ENCODE results near the gene GPR17. TPM values are rescaled to one million over a fixed set of nuclear protein-coding genes. Genes with fewer than 3 reads are reported as not detected.

GPR17 gene
- total and polyA plus RNA-seq, 5 experiments from 2014 or later = not detected

GRCh38 chr2:127640082-127641072, 5.6 kb upstream of the GPR17 start:
- peak overlapping the region; percentile 45 to 73 (median 56) for H3K4me3 Mint-ChIP-seq
- peak overlapping the region; percentile 68 to 93 (median 84) for H3K27ac Mint-ChIP-seq
- H3K36me3 Mint-ChIP-seq = no peaks in the 10 kb centered on the region
- H3K4me1 Mint-ChIP-seq = peaks cover 25 to 77% (median 64%) of the 10 kb centered on the region in 4 donors
- no peaks in the 10 kb centered on the region for H3K9me3 Mint-ChIP-seq
- H3K27me3 Mint-ChIP-seq = no peaks in the 10 kb centered on the region
- DNase-seq = peak in 2 of 10 donors; percentile 27 to 31
- peak; percentile 13 to 17 for ATAC-seq
- POLR2A ChIA-PET = interaction anchor here (0.5 to 3.9 kb wide), 5 partner anchors 8 to 62 kb away, joined by 3 to 19 read pairs (median 3); no protein-coding TSS in a partner anchor

GRCh38 chr2:127641133-127641532, 4.8 kb upstream of the GPR17 start:
- POLR2A ChIA-PET = interaction anchor here (1.2 to 3.9 kb wide), 5 partner anchors 10 to 115 kb away, joined by 5 to 19 read pairs (median 7); partner anchors contain the start of genes IWS1 and SFT2D3
- Mint-ChIP-seq H3K27ac (peak overlapping the region; percentile 60 to 93 (median 82)), H3K9me3 (no peaks in the 10 kb centered on the region), H3K4me3 (peak overlapping the region; percentile 37 to 73 (median 59)), H3K27me3 (no peaks in the 10 kb centered on the region), H3K4me1 (peaks cover 25 to 71% (median 61%) of the 10 kb centered on the region in 4 donors), H3K36me3 (no peaks in the 10 kb centered on the region)
- no peak for ATAC-seq
- DNase-seq = no peak

- Mint-ChIP-seq H3K4me1 (peaks cover 23 to 71% (median 57%) of the 10 kb centered on the region in 4 donors), H3K4me3 (peak overlapping the region; percentile 59 to 73 (median 66)), H3K27me3 (no peaks in the 10 kb centered on the region), H3K9me3 (no peaks in the 10 kb centered on the region), H3K36me3 (no peaks in the 10 kb centered on the region), H3K27ac (peak overlapping the region in 9 of 10 donors; percentile 85 to 94 (median 91))
- ATAC-seq = peak; percentile 91 to 95
- DNase-seq = peak; percentile 47 to 81 (median 62)
- POLR2A ChIA-PET = interaction anchor here (0.6 to 3.9 kb wide), 9 partner anchors 9 to 297 kb away, joined by 3 to 19 read pairs (median 5); partner anchors contain the start of genes IWS1 and SFT2D3
Measured at GRCh38 chr2:127641846-127642507, 4.0 kb upstream of the GPR17 start.

GRCh38 chr2:127642706-127643438, 3.1 kb upstream of the GPR17 start:
- H3K4me3 Mint-ChIP-seq = peak overlapping the region in 6 of 10 donors; percentile 48 to 73 (median 69)
- no peak for DNase-seq
- H3K36me3 Mint-ChIP-seq = no peaks in the 10 kb centered on the region
- no peak for ATAC-seq
- POLR2A ChIA-PET = interaction anchor here (1.2 to 3.9 kb wide), 4 partner anchors 8 to 116 kb away, joined by 3 to 19 read pairs (median 5); partner anchors contain the start of gene IWS1
- peaks cover 24 to 68% (median 58%) of the 10 kb centered on the region in 4 donors for H3K4me1 Mint-ChIP-seq
- no peaks in the 10 kb centered on the region for H3K9me3 Mint-ChIP-seq
- no peaks in the 10 kb centered on the region for H3K27me3 Mint-ChIP-seq
- H3K27ac Mint-ChIP-seq = peak overlapping the region in 9 of 10 donors; percentile 63 to 93 (median 85)

DNA sequence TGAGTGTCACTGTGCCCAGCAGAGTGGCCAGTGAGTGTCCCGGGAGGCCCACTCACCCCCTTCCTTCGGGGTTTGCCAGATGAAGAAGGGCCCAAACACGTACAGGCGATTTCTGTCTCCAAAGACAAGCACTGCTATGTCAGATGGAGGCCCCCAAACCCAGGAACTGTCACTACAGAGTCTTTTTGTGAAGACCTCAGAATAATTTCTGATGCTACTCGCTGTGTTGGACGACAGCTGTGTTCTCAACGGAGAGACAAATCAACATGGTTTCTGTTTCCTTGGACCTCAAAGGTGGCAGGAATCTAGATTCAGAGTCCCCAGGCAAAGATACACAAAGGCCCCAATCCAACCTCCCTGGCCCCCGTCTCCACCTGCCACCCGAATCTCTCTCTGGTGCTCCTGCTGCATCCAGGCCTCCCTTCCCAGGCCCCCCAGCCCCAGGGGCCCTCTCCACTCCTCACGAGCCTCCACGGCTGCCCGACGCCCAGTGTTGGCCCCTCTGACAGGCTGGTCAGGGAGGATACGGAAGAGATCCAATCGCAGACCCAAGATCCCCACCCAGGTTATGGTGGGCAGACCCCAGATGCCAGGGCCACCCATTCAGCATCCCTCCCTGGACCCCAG, 2.4 kb upstream of the GPR17 start:
- DNase-seq = no peak
- peaks cover 21 to 68% (median 58%) of the 10 kb centered on the region in 4 donors for H3K4me1 Mint-ChIP-seq
- H3K27me3 Mint-ChIP-seq = no peaks in the 10 kb centered on the region
- peak overlapping the region in 4 of 10 donors; percentile 14 to 73 (median 46) for H3K4me3 Mint-ChIP-seq
- no peaks in the 10 kb centered on the region for H3K9me3 Mint-ChIP-seq
- H3K27ac Mint-ChIP-seq = peak overlapping the region in 9 of 10 donors; percentile 63 to 93 (median 80)
- no peak for ATAC-seq
- POLR2A ChIA-PET = interaction anchor here (1.3 to 2.3 kb wide), 2 partner anchors 11 to 117 kb away, joined by 3 to 7 read pairs; partner anchors contain the start of gene IWS1
- no peaks in the 10 kb centered on the region for H3K36me3 Mint-ChIP-seq

GRCh38 chr2:127644066-127645025, 1.6 kb upstream of the GPR17 start:
- Mint-ChIP-seq H3K27me3 (no peaks in the 10 kb centered on the region), H3K9me3 (no peaks in the 10 kb centered on the region), H3K36me3 (no peaks in the 10 kb centered on the region), H3K27ac (peak overlapping the region; percentile 40 to 93 (median 69)), H3K4me3 (peak overlapping the region in 2 of 10 donors; percentile 32 to 45), H3K4me1 (peaks cover 18 to 68% (median 57%) of the 10 kb centered on the region in 4 donors)
- POLR2A ChIA-PET = interaction anchor here (1.3 kb wide), 1 partner anchor 12 kb away, joined by 3 read pairs; no protein-coding TSS in a partner anchor
- no peak for ATAC-seq
- no peak for DNase-seq

DNA sequence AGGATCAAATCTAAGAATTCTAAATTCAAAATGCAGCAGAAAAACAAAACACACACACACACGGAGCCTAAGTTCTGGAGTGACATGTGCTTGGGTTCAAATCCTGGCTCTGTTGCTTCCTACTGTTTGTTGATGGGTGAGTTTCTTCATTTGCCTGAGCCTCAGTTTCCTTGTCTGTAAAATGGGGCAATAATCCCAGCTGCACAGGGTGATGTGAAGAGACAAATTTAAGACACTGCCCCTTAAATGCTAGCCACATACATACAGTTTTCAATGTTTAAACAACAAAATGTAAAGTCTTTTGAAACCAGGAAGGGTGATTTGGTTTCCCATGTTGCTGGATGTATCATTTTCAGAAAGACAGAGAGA, 943 bp upstream of the GPR17 start:
- no peaks in the 10 kb centered on the region for H3K27me3 Mint-ChIP-seq
- DNase-seq (no peak), ATAC-seq (no peak)
- POLR2A ChIA-PET = no interaction called here
- no peak overlapping the region for H3K4me3 Mint-ChIP-seq
- H3K4me1 Mint-ChIP-seq = peaks cover 20 to 68% (median 55%) of the 10 kb centered on the region in 4 donors
- H3K27ac Mint-ChIP-seq = peak overlapping the region in 8 of 10 donors; percentile 15 to 72 (median 48)
- no peaks in the 10 kb centered on the region for H3K9me3 Mint-ChIP-seq
- H3K36me3 Mint-ChIP-seq = no peaks in the 10 kb centered on the region

GRCh38 chr2:127646487-127647241, 711 bp downstream of the GPR17 start:
- ATAC-seq (no peak), DNase-seq (no peak)
- no peak overlapping the region for H3K4me3 Mint-ChIP-seq
- no peaks in the 10 kb centered on the region for H3K9me3 Mint-ChIP-seq
- H3K36me3 Mint-ChIP-seq = no peaks in the 10 kb centered on the region
- POLR2A ChIA-PET = interaction anchor here (1.0 kb wide), 1 partner anchor 9 kb away, joined by 3 read pairs; no protein-coding TSS in a partner anchor
- peak overlapping the region in 4 of 10 donors; percentile 16 to 71 (median 60) for H3K27ac Mint-ChIP-seq
- no peaks in the 10 kb centered on the region for H3K27me3 Mint-ChIP-seq
- H3K4me1 Mint-ChIP-seq = peaks cover 15 to 58% (median 42%) of the 10 kb centered on the region in 4 donors

- H3K27ac Mint-ChIP-seq = peak overlapping the region in 7 of 10 donors; percentile 26 to 92 (median 71)
- H3K4me1 Mint-ChIP-seq = peaks cover 13 to 51% (median 42%) of the 10 kb centered on the region in 4 donors
- no peaks in the 10 kb centered on the region for H3K27me3 Mint-ChIP-seq
- H3K36me3 Mint-ChIP-seq = no peaks in the 10 kb centered on the region
- H3K9me3 Mint-ChIP-seq = no peaks in the 10 kb centered on the region
- H3K4me3 Mint-ChIP-seq = peak overlapping the region in 3 of 10 donors; percentile 30 to 46 (median 36)
- no peak for ATAC-seq
- DNase-seq = no peak
- POLR2A ChIA-PET = interaction anchor here (1.0 to 1.7 kb wide), 3 partner anchors 8 to 54 kb away, joined by 3 read pairs; partner anchors contain the start of gene SFT2D3
Measured at GRCh38 chr2:127647242-127648190, 1.6 kb downstream of the GPR17 start.
